Pulmonary artery endothelial cell (primary cell): ENCODE results near the gene LYSMD3. TPM values are rescaled to one million over a fixed set of nuclear protein-coding genes. Genes with fewer than 3 reads are reported as not detected.

ENCODE experiments used
- DNase-seq: peaks from one replicate; pipeline ENCODE4 v3.0.0-alpha.2; 2011; ENCODE audit warnings: low read depth, low spot score
- total RNA-seq: library from RNA; depleted of rRNA; stranded (reverse); fragments of >200 nt; gene quantifications from 2 replicates; pipeline ENCODE4 v1.2.3, GENCODE V29; 2014

The LYSMD3 gene
- total RNA-seq, 1 donor from 2014 or later, result 15.3 TPM

DNA sequence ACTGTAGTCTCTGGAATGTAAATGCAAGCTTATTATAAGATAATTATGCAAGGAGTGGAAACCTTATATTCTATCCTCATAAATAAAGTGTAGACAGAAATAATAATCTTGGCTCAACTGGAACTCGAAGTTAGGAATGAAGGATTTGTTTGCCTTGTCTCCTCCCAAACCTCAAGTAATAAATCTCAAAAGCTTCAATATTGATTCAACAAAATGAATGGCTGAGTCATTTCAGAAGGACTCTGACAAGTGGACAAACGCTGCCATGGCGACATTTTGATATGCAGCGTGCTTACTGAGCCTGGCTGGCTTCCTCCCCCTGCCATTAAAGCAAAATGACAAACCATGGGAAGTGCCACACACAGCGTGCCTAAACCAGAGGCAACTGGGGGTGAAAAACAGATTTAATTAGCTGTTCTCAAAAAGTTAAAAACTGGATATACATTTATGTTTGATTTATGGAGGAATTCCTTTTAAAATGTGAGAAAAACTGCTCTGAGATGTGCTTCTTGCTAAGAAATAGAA is 18.7 kb upstream of the LYSMD3 start:
- no peak for DNase-seq

DNA sequence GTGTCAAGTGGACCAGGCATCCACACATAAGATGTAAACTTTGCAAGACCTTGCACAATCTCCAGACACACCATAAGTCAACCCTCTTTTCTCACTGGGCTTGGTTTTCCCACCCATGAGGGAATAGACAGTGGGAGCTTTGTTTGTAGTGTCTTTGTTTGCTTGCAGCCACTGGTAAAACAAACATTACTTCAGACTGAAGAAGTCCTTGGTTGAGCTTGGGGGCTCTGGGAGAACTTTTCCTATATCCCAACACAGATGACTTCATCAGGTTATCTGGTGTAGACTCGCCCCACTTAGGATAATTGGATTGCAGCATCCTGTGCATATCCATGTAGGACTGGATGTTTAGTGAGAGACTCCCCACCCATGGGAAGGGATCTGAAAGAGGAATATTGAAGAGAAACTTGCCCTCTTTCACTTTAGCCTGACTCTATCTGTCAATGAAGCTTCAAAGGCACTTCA is 17.7 kb upstream of the LYSMD3 start:
- no peak for DNase-seq

DNA sequence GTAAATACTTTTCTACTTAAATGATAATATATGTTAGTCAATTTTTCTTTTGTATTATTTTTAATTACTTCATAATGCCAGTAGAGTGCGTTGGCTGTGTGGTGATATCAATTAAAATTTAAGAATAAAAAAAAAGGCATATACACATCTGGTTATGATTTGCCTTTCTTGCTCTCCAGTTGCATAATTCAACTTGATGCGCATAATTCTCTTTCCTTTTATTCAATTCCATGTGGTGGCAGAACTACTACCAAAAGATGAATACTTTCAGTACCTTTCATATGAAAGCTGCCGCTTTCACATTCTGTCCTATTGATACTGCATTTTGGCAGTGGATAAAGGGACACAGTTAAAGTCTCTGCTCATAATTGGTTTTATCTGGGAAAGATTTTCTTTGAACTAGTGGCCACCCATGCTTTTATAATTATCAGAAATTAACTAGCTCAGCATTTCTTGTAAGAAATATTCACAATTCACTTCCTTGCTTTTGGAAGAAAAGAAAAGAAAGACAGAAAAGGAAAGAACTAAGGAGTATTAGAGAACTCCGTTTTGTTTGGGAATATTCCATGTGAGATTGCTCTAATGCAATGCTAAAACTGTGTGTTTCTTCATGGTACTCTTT is 16.9 kb upstream of the LYSMD3 start:
- DNase-seq, result no peak

DNA sequence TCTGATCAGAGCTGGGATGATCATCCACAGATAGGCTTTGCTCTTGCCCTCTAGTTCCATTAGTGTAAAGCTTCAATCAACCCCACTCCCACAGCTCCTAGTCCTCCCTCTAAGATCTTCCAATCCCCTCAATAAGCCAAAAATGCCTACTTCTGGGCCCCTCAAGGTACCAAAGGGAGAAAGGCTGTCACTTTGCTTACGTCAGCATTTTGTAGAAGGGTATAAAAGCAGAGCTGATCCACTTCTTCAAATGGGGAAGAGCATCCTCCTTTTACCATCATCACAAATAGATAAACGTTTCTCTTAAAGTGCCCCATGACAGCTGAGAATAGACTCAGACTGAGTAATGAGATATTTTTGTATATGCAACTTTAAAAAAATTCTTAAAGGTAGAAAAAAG is 16.1 kb upstream of the LYSMD3 start:
- DNase-seq, result no peak

DNA sequence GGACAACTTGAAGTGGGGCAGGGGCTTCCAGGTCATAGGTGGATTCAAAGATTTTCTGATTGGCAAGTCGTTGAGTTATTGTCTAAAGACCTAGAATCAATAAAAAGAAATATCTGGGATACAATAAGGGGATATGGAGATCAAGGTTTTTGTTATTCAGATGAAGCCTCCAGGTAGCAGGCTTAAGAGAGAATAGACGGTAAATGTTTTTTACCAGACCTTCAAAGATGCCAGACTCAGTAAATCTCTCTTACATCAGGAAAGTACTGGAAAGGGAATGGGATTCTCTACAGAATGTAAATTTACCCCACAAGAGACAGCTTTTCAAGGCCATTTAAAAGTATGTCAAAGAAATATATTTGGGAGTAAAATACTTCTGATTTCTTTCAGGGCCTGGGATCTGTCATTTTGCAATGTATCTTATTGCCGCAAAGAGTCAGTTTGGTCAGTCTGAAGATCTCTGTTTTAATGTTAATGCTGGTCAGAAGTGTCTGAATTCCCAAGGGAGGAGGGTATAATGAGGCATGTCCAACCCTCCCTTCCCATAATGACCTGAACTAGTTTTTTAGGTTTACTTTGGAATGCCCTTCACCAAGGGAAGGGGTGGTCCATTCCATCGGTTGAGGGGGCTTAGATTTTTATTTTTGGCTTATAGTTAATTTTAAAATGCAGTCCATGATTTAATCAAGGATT is 13.6 kb upstream of the LYSMD3 start:
- no peak for DNase-seq

DNA sequence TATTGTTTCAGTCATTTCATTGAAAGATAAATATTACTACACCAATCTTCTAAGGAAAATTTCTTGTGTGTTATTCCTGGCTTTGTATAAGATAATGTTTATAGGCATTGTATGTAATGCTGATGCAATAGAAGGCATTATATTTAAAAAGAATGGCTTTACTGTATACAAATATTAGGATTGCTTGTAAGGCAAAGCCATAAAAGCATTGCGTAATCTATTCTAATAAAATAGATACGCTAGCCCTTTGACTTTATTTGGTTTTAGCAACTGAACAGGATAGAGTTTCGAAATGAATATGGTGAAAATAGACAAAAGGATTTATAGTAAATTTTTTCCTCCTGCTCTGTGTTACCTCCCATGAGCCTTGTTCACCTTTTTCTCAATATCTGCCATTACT is 5.5 kb upstream of the LYSMD3 start:
- no peak for DNase-seq

DNA sequence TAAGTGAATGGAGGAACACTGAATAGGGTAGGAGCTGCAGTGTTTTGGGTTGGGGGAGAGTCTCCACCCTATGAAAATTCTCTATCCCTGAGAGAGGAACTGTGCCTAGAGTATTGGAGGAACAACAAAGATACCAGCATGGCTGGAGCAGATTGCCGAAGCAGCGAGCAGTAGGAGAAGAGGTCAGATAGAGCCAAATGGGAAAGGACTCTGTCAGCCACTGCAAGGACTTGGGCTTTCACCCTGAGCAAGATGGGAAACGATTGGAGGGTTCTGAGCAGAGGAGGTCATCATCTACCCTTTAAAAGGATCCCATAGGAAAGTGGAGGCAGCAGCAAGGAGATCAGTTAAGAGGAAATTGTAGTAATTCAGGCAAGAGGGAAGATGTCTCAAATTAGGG is 4.4 kb upstream of the LYSMD3 start:
- DNase-seq, result no peak

DNA sequence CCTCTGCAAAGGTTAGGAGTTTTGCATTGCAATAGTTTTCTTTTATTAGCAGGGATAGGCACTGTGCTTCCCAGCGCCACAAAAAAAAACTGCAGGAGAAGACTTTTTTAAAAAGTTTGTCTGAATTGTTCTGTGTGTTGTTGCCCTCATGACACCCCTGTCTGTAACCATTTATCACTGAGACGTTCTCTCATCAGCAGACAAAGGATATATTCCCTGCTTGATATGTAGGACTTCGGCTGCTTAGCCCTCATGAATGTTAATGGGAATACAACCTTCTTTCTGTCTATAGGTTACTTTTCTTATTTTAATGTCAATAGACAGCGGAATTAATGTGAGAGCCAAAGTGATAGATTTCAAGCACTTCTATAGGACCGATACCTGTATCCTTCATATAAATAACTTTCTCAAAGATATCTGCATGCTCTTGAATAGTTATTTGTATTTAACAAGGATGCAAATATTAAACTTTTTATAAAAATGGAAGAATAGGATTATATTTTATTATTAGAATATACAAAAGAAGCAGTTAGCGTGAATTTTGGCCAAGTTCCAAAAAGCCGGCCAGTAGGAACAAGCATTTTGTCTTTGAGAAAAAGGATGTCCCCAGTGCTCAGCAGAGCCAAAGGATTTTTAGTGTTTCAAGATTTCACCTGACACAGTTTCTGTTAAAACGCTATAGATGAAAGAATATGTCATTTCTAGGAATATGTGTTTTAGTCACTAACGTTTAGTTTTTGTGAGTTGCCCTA is 1.5 kb upstream of the LYSMD3 start:
- DNase-seq, result no peak

DNA sequence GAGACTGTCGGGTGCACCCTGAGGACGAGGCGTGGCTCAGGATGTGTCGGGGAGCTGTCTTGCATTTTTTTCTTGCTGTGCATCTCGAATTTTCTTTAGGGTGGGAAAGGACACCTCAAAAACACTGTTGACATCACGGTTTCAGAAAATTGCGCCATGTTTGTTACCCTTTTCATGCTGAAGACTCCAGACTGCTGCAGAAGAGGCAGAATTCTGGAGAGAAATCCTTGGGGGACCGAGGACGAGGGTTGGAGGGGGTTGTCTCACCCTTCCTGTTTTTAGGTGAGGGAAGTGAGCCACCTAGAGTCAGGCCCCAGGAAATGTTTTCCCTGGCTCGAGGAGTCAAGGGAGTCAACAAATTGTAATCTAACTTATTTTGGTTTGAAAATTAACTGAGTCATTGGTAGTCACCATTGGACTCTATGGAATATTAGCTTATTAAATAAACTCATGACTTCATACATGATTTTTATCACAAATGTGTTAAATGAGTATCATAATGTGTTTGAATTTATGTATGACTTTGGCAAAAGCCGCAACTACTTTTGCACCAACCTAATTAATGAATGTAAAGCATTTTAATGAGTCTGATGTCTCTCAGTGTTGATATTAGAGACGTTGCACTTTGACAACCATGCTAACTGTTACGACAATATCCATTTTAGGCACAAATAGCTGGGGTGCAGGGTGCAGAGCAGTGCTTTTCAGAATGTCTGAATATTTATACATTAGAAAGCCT is 724 bp upstream of the LYSMD3 start:
- no peak for DNase-seq

DNA sequence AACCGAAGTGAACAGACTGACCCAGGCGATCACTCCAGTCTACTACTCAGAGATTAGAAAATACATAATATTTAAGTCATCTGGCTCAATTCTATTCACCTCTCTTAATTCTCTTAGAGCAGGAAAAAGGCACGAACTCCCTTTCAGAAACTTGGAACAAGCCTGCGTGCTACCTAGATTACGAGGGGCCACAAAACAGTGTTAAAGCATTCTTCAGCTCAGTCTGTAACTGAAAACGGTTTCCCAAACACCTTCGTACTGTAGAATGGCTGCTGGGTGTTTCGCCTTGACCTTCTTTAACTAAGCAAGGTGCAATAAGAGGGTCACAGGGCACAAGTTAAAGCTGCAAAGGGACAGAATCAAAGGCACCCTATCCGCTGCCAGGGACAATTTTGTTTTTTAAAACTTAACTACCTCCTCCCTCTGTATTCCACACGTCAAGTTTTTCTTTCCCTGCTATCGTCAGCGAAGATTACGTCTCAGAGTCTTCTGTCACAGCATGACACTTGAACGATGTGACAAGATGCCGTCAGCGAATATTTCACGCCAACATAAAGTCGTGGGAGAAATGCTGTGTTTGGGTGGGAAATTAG is 687 bp downstream of the LYSMD3 start:
- DNase-seq, result no peak

DNA sequence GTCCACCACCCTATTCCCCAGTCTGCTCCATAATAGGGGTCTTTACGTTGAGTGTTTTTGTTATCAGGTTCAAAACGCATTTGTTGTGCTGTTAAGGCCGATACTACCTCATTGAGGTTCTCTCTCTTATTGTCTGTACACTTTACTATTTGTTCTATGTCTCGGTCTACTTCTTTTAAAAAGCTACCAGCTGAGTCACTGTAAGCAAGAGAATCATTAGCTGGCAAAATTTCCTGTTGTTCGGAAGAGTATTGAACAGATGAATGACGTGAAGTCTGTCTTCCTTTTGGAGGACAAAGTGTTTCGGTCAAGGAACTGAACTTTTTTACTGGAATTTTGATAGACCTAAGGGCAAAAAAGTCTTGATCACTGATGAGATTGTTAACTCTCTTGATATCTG is 10.3 kb downstream of the LYSMD3 start:
- no peak for DNase-seq

DNA sequence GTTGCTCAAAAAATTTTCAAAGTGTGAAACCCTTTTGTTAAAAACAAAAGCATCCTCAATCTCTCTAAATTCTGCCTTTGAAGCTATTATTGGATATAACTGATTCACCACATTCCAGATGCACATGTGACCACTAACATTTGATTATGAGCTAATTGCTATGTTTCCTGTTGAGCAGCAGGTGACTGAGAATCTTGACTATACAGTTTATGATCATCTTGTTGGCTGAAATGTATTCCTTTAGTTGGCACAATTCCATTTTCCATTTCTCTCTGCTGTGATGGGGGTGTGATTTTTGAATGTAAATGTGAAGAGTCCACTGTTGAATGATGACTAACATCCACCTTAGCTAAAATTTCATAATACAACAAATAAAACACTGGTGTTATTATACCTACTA is 10.7 kb downstream of the LYSMD3 start:
- no peak for DNase-seq

DNA sequence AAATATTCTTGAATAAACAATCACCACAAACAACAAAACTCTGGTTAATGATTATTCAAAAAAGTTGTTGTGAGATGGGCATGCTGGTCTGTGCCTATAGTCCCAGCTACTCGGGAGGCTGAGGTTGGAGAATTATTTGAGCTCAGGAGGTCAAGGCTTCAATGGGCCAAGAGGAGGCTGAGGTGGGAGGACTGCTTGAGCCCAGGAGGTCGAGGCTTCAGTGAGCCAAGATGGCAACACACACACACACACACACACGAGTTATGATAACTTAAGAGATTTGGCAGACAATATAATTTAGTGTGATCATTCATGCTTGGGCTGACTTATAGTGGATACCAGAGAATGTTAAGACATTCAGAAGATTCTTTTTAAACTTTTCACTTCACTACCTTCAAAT is 14.9 kb downstream of the LYSMD3 start:
- no peak for DNase-seq

DNA sequence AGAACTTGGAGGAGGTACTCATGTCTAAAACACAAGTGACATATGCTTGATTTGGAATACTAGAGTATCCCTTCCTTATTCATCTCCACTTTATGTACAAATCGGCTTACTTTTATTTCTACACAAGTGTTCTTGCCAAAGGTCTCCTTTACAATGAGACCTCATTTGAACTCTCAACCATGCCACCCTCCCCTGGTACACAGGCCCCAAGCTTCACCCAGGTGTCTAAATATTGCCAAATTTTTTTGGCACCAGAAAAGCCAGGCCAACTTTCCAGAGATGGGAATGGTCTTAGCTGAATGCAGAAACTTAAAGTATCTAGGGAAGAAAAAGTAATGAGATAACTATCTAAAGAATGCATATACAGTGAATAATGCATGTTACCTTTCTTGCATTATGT is 18.9 kb downstream of the LYSMD3 start:
- DNase-seq, result no peak

DNA sequence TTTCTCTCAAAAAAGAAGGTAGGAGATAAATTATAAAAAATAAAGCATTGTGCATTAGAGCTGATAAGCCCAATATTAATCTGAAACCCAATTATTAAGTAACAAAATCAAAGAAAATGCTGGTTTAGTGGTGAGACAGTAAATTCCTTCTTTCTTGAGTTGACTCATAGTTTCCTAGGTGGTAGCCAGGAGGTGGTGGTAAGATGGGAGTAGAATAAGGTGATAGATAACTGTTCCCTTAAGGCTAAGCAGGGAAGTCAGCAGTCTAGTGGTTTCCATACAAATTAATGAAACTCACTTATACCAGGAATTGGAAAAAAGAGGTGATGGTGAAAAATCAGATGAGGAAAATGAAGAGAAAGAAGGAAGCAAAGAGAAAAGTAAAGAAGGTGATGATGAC is 23.2 kb downstream of the LYSMD3 start:
- DNase-seq, result no peak

DNA sequence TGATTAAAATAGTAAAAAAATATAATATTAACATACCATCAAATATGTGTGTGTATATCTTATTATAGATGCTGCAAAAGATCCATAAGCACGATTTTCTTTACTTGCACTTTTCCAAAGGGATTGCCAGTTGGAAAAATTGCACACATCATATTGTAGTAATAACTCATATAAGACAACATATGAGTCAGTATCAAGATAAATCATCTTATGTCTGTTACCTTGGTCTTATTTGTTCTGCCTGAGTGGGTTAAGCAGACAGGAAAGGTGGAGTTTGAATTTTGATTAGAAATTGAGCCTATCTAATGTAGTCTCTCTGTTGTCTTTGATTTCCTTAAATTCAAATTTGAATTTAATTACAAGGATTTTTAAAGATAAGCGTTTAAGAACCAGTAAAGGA is 24.6 kb downstream of the LYSMD3 start:
- DNase-seq, result no peak

DNA sequence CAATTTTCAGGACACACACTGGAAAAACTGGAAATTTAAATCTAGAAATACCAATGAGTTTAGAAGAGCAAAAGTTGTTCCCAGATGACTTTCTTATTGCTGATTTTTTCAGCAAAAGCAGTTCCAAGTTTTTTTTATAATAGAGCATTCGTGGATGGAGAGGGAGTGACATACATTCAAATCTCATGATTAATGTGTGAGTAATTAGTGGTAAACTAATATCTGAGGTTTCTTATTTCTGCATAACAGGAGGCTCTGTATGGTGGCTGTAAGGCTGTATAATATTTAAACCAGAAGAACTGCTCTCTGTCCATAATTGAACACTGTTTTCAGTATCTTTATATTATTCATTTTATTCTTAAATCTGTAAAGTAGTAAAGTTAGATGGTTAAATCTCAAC is 25.8 kb downstream of the LYSMD3 start:
- DNase-seq, result no peak

DNA sequence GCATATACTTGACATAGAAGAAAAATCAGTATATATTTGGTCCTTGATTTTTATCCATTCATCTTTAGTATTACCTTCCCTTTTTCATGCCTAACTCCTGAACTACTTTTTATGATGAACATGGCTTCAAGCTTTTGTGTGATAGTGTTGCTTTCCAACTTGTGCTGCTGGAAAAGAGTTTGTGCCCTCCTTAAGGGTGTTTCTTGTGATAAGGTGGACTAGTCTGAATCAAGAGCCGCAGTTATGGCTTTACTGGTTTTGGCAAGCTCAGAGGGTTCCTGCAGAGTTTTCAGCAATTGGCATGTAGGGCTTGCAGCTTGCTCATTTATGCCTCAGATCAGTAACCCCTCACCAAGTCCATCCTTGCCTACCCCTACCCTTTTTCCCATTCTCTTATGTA is 34.2 kb downstream of the LYSMD3 start:
- DNase-seq, result no peak

DNA sequence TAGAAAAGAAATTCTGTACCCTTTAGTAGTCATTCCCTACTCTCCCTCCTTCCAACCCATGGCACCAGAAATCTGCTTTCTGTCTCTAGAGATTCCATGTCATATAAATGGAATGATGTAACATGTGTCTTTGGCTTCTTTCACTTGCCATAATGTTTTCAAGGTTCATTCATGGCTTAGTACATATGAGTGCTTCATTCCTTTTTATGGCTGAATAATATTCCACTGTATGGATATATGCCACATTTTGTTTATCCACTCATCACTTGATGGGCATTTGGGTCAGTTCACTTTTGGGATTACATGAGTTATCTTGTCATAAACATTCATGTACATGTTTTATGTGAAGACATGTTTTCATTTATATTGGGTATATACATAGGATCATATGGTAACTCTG is 35.3 kb downstream of the LYSMD3 start:
- DNase-seq, result no peak

DNA sequence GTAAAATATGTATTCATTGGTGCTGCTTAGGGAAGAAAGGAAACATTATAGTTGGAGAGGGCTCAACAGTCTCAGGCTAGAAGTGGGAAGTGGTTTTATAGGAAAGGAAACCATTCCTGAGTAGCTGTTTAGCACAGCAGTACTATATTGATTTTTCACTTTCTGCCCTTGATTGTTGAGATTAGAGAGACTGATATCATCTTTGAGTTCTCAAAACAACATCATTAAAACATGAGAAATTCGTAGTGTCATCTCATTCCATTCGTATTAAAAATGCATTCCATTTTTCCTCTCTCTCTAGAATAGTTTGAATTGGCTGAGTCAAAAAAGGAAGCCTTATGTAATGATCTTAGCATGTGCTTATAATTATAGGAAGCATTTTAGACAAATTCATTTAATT is 40.6 kb downstream of the LYSMD3 start:
- no peak for DNase-seq

DNA sequence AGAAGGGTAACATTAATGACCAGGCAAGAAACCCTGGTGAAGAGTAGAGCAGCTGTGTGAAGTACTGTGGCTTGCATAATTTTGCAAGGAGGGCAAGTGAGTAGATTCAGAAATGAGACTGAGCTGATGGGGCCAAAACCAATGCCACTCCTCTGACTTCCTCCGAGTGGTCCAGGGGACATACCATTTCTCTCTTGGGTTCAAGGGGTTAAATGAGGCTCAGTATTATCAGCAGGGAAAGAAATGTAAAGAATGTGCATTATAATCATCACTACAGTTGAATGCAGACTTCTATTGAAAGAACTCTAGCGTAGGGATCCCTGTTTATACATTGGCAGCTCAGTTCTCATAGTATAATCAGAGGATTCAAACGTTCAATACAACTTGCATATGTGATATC is 44.8 kb downstream of the LYSMD3 start:
- no peak for DNase-seq
